Choroid plexus epithelial cell (primary cell): ENCODE measurements around the gene ZBTB17.

Experiments used
- DNase-seq: peaks from one replicate; pipeline ENCODE4 v3.0.0-alpha.2; 2010; ENCODE audit warnings: low read depth
- H3K4me3 ChIP-seq: 2 replicates; pipeline ENCODE4 v1.5.1; 2011; ENCODE audit warnings: low read depth, mild to moderate bottlenecking, control low read depth, low read length, moderate library complexity
- CTCF ChIP-seq: conservative IDR thresholded peaks from 2 replicates; pipeline ENCODE4 v1.5.1; 2011; ENCODE audit warnings: low read depth, mild to moderate bottlenecking, control low read depth, inconsistent platforms, low read length, moderate library complexity

The ZBTB17 gene

DNA sequence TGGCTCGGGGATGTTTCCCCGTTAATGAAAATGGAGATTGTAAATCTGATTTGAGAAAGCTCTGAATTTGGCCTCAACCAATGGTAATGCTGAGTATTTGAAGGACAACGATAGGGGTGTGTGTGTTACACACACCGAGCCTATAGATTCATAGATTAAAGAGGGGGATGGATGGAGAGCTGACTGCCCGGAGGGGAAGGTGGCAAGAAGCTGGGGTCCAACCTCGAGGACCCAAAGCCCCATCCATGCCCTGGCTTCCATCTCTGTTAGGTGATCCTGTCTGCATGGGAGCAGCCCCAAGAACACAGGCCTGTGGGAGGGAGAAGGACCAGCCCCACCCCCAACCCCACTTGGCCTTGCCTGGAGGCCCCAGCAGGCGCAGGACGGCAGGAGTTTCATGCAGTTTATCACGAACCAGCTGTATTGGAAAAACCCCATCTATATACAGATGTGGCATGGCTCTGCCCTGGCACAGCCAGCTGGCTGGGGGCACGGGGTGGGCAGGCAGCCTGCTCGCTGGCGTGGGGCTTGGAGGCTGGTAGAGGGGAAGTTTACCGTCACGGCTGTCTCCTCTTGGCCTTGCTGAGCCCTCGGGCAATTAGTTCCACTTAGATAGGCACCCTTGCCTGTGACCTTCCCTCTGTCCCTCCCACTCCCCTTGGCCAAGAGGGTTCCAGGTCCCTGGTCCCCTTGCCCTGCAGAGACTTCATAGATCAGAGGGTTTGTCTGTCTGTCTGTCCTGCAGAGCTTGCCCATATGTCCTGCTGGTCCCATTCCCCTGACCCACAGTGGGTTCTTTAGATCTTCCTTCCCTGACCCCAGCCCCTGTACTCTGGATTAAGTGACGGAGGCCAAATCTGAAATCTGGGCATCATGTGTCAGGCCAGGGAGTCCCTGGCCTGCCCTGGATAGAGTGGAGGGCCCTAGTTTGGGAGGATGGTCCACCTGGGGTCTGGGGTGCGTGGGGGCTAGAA lies 38.9 kb upstream of the ZBTB17 start:
- no peak overlapping the region for H3K4me3 ChIP-seq
- peak; percentile 7 for DNase-seq
- no peak for TF ChIP-seq CTCF

- no peak overlapping the region for H3K4me3 ChIP-seq
- TF ChIP-seq CTCF: no peak
- no peak for DNase-seq
Observed at GRCh38 chr1:16013908-16014258, 38.0 kb upstream of the ZBTB17 start.

- H3K4me3 ChIP-seq: peak overlapping the region; percentile 48
- TF ChIP-seq CTCF: no peak
- DNase-seq: peak; percentile 89
Observed at GRCh38 chr1:16013220-16013907, 37.5 kb upstream of the ZBTB17 start.

DNA sequence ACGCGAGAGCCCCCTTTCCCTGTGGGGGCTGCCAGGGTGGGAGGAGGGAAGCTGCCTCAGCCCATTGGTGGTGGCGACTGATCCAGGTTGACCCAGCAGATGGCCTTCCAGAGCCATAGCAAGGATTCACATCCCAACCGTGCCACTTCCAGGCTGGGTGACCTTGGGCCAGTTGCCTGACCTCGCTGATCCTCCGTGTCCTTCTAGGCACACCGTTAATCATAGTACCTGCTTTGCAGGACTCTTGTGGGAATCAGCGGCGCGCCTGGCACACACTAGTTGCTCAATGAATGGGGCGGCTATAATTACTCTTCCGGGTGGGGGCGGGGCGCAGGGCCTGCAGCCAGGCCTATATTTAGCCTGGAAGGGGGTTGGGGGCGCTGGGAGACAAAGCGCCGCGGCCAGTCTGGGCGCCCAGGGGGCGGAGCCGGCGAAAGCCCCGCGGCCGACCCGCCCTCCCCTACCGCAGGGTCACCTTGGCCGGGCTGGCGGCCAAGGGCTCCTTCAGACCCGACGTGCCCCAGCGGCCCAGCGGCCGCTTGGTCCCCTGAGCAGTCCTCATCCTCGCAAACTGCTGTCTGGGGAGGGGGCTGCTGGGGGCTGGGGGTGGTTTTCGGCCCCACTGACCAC lies 36.8 kb upstream of the ZBTB17 start:
- TF ChIP-seq CTCF: no peak
- peak overlapping the region; percentile 48 for H3K4me3 ChIP-seq
- peak; percentile 89 for DNase-seq

DNA sequence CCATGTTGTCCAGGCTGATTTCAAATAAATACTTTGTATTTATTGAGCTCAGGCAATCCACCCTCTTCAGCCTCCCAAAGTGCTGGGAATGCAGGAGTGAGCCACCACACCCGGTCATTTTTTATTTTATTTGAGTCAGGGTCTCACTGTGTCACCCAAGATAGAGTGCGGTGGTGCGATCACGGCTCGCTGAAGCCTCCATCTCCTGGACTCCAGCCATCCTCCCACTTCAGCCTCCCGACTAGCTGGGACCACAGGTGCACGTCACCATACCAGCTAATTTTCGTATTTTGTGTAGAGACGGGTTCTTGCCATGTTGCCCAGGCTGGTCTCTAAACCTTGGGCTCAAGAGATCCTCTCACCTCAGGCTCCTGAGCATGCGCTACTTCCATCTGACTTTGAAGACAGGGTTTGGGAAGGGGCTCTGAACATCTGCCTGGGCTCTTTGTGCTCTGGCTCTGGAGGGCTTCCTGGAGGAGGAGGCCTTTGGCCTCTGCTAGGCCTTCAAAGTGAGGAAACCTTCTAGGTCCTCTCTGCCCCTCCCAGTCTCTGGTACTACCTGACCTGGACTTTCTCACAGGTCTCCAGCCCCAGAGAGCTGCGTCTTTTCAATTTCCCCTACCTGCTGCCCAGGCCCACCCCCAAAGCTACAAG lies 36.2 kb upstream of the ZBTB17 start:
- DNase-seq: no peak
- no peak overlapping the region for H3K4me3 ChIP-seq
- TF ChIP-seq CTCF: no peak

GRCh38 chr1:16010837-16011236 lies 34.9 kb upstream of the ZBTB17 start:
- no peak for TF ChIP-seq CTCF
- no peak for DNase-seq
- H3K4me3 ChIP-seq: no peak overlapping the region
